SHP77 treated with DMSO at 0.1 percent for 48 hours (cell line): ENCODE measurements around the gene UTP25.
"Not testable (repeated sequence)": the region's sequence is repeated elsewhere in the genome, so short reads cannot be mapped to it uniquely, and the experiment has no call there.

ENCODE experiments used
- DNase-seq: peaks from one replicate; lab custom pipeline; 2025; lab: John Stamatoyannopoulos, UW

UTP25 gene

GRCh38 chr1:209827384-209828262 is at the start of gene UTP25:
UTP25 (plus strand) TSS chr1:209827972; CDS start chr1:209828064, 92 bp downstream.
- DNase-seq, result peak; percentile 86

- DNase-seq, result no peak
Observed at GRCh38 chr1:209778102-209778501, 49.7 kb upstream of the UTP25 start.

- DNase-seq, result no peak
Observed at GRCh38 chr1:209780268-209780667, 47.5 kb upstream of the UTP25 start.

GRCh38 chr1:209783386-209783785 is 44.4 kb upstream of the UTP25 start:
- no peak for DNase-seq

GRCh38 chr1:209784265-209785169 is 43.3 kb upstream of the UTP25 start, which contains the start of gene C1orf74:
C1orf74 (minus strand) TSS chr1:209784559; CDS start chr1:209783634, 925 bp downstream.
- peak; percentile 97 for DNase-seq

GRCh38 chr1:209785592-209785991 is 42.2 kb upstream of the UTP25 start:
- DNase-seq, result no peak

GRCh38 chr1:209786146-209786545 is 41.6 kb upstream of the UTP25 start:
- no peak for DNase-seq

GRCh38 chr1:209787551-209787950 is 40.2 kb upstream of the UTP25 start:
- no peak for DNase-seq

GRCh38 chr1:209789245-209789644 is 38.5 kb upstream of the UTP25 start:
- no peak for DNase-seq

- no peak for DNase-seq
Observed at GRCh38 chr1:209790286-209791193, 37.2 kb upstream of the UTP25 start.

GRCh38 chr1:209791920-209792319 is 35.9 kb upstream of the UTP25 start:
- DNase-seq, result no peak

GRCh38 chr1:209793711-209794110 is 34.1 kb upstream of the UTP25 start:
- not testable (repeated sequence) for DNase-seq

GRCh38 chr1:209797978-209798639 is 29.7 kb upstream of the UTP25 start:
- DNase-seq, result no peak

GRCh38 chr1:209800984-209801834 is 26.6 kb upstream of the UTP25 start:
- DNase-seq, result no peak

- no peak for DNase-seq
Observed at GRCh38 chr1:209802117-209802779, 25.5 kb upstream of the UTP25 start.

GRCh38 chr1:209802780-209803152 is 25.0 kb upstream of the UTP25 start:
- DNase-seq, result no peak

- no peak for DNase-seq
Observed at GRCh38 chr1:209803568-209803967, 24.2 kb upstream of the UTP25 start.

- DNase-seq, result no peak
Observed at GRCh38 chr1:209805341-209805781, 22.4 kb upstream of the UTP25 start.
